Limb (tissue), 2 donors: ENCODE results near the gene TIFAB.

ENCODE experiments used
- DNase-seq, 2 donors: peaks; one replicate each; pipeline ENCODE4 v3.0.0-alpha.2; 2016; ENCODE audit errors: extremely low spot score in 2 of 2

Gene TIFAB

DNA sequence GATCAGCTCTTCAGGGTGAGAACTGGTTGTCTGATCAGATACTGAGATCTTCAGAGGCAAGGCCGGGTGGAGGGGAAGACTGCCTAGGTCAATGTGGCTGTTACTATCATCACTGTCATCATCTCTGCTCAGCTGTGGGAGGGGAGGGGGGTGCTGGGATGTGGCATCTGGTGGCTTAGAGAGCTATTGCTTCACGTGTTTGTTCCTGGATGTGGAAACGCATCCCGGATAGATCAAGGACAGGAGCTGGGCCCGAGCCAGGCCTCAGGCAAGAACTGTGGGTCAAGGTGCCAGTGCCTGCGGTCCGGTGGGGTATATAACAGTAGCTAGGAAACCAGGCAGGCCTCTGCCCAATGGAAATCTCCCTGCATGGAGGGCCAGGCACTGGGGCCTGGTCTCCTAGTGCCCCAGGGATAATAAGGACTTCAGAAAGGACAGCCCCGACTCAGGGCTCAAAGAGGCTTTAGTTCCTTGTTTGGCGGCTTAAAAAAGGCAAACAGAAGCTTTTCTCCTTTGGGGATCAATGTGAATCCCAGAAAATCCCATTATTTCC lies 30.3 kb upstream of the TIFAB start:
- no peak for DNase-seq

DNA sequence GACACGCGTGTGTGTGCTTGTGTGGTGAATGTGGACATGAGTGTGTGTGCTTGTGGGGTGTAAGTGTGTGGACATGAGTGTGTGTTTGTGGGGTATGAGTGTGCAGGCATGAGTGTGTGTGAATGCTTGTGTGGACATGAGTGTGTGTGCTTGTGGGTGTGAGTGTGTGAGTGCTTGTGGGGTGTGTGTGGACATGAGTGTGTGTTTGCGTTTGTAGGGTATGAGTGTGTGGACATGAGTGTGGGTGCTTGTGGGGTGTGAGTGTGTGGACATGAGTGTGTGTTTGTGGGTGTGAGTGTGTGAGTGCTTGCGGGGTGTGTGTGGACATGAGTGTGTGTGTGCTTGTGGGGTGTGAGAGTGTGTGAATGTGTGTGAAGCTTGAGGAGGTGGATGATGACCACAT lies 29.8 kb upstream of the TIFAB start:
- no peak for DNase-seq

DNA sequence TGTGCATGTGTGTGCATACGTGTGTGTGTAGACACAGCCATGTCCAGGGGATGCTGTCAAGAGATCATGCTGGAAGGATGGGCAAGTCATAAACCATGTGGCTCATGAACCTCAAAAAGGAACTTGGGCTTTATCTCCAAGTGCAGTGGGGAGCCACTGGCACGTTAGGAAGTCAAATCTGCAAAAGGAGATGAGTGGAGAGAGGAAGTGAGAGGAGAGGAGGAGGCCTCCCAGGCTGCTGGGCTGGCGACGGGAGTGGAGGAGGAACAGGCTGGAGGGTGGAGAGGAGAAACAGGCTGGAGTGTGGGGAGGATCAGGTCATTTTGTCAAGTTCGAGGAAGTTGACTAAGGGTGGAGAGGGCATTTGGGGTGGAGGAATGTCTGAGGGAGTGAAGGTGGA lies 29.2 kb upstream of the TIFAB start:
- no peak for DNase-seq

DNA sequence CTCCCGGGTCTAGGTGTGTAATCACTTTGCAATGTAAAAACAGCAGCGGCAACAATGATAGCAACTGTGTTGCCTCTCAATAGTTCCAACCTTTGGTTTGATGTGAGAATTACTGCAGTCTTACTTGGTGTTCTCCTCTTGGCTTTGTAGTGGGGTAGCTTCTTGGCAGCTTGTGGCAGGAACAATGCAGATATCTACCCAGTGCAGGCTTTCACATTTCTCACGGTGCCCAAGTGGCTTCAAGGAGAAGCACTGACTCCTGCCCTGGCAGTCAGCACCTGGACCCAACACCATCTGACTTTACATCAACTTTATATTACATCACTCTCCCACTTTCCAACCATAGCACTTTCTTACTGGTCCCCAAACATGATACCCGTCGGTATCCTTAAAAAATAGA lies 28.4 kb upstream of the TIFAB start:
- no peak for DNase-seq

DNA sequence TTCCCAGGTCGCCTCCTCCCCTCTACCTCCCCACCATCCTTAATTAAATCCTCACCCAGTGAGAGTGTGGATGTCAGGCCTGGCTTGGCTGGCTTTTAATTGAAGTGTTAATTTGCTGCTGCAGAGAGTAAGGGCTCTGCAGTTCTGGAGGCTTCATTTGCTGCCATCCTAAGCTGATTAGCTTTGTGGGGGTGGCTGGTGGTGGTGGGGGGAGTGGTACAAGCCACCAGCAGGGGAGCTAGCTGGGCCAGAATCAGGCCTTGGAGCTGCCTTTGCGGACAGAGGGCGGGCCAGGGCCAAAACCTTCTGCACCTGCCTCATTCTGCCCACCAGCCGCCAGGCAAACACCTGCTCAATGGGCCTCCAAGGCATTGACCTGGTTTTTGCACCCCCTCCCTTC lies 26.8 kb upstream of the TIFAB start:
- no peak for DNase-seq

DNA sequence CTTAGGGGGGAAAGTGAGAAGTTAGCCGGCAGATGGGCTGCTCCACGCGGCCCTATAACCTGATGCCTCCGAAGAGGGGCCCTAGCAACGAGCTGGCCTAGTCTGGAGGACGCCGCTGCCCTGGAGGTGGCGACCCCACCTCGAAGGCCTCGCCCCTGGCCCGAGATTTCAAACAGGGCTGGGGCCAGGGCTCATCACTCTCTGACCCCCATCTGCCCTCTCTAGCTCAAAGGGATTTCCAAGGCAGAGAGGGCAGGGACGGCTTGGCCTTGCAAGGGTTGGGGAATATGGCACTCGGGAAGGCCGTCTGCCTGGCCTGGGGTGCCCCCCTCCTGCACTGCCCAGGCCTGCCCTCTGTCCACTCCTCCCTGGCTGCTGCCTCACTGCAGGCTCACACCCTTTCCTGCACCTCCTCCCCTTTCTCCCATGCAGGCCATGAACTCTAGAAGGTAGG lies 25.5 kb upstream of the TIFAB start:
- peak in 1 of 2 donors; percentile 31 for DNase-seq

DNA sequence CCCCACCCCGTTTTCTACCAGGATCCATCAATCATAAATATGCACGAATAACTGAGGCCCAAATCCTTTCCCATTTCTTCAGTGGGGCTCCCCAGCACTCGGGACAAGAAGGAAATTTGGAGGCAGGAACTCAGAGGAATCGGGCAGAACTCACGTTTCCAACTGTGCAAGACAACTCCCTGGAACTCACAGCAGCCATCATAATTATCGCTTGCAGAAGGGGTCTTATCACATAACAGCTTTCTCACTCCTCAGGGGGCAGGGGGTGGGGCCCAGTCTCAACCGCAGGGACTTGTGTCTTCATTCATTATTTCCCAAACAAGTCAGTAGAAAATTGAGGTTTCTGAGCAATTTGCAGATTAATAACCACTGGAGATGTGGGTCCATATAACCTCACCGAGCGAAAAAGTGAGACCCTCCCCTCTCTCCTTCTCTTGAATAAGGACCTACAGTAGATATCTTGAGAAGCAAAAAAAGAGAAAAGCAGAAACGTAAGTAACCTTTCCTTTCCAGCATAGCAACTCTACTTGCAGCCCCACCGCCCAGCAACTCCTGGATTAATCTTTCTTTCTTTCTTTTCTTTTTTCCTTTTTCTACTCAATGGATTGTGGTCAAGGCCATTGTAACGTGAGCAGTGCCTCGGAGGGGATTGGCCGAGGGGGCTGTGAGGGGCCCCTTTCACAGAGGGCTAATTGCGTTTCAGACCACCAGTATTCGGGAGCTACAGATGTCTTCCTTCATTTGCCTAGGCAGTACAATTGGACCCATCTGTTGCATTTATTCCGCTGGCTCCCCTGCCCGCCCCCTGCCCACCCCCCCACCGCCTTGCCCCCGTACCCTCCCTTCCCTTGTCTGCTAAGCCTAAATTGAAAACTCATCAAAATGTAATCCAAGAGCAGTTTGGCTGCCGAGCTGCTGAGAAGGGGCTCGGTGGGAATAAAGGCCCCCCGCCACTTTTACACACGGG lies 24.7 kb upstream of the TIFAB start:
- DNase-seq: no peak

DNA sequence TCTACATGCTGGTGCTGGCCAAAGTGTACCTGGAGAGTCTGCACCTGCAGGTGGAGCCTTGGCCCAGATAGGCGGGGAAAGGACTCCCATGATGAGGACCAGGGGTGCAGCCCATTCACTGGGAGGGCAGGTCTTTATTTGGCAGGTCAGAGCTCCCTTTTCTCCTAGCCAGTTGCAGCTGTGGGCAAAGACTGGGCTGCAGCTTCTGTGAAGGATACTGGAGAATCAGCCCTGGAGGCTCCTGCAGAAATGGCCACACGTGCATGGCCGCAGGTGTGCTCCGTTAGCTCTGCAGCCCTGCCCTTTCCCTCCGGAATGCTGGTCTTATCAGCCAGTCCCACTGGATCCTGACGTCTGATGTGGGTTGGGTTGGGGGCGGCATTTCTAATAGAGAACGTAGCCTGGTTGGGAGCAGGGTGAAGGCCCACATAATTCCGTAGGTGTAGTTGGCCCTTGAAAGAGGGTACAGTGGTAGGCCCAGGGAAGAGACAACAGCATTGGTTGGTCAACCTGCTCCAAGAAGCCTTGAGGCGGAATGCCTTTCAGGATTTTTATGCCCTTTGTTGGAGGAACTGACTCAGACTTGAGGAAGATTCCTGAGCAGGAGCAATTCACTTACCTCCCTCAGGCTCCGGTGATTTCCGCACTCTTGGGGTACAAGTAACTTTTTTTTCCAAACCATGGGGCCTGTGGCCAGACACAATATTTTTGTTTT lies 22.0 kb upstream of the TIFAB start:
- DNase-seq: no peak

DNA sequence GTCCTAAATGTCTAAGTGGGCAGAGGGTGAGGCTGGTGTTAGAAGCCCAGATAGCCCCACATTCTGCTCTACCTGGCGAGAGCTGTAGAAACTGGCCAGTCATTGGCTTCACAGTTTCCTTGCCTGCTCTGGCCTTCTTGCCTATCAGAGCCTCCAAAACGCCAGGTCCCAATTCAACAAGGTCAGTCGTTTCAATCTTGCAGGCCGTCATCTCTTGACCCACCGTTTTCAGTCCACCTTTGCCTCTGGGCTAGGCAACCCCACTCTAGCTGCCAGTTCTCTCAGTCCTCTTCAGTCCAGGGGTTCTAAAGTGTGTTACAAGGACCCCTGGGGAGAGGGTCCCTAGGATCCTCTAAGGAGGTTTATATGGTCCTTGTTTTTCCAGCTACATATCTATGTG lies 20.0 kb upstream of the TIFAB start:
- no peak for DNase-seq

DNA sequence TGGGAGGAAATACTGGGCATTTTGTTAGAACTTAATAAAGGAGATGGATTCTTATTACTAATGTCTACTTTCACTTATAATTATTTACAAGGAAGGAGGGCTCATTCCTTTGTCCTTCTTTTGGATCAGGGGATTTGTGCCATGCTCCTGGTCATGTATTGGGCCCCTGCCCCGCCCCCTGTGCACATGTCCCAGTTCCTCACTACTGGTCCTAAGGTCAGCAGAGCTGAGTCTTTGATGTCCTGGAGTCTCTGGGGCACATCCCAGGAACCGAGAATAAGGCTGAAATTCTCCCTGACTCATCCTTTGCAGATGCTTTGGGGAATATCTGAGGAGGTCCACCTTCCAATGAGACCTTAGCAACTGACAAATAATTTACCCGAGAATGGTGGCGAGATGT lies 19.6 kb upstream of the TIFAB start:
- DNase-seq: no peak

DNA sequence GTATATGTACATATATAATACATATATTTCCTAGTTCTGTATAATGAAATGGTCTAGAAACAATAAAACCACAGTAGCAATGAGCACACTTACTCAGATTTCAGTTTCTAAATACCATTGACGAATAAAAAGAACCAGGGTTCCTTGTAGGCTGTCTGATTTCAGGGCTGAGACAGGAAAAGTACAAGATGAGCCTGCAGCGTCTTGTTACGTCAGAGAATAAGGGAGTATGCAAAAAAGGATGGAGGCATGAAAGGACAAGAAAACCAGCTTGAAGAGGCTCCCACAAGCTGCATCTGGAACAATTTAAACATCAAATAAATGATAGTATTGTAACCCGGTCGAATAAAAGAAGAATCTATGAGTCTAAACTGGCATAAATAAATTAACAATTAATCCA lies 17.8 kb upstream of the TIFAB start:
- DNase-seq: no peak

DNA sequence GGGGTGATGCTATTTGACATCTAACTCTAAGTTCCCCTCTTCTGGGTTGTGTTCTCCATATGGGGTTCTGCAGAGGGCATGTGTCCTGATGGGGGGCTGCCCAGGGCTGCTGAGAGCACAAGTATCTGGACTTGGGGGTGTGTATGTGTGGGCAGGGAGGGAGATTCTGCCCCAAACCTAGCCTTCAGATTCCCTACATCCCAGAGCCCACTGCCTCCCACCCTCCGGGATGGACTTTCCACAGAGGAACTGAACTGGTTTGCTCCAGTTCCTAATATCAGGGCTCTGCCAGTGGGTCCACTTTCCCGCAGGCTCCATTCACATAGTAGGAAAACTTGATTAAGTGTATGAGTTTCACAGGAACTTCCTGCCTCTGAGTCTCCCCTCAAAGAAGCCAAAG lies 16.4 kb upstream of the TIFAB start:
- no peak for DNase-seq

DNA sequence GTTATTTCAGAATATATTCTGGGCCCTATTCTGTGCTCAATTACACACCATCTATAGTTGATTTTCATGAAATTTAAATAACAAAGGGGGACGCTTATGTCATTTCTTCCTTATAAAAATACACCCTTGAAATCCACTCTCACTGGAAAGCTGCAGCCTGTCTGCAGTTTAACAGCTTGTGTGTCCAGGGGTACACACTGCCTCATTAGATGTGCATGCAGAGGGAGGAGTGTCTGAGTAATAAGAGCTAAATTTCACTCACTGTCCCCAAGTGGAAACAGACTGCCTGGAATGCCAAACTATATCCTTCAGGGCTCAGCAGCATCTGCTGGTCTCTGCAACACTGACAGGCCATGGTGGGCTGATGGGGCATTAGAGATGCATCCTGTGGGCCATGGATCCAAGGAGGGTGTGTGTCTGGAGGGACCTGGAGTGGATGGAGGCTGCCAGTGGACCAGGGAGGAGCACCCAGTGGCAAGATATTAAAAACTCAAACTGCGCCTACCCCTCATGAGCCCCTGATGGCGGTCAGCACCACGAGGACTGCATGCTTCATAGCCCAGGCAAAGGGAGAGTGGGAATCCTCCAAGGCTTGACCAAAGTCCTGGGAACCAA lies 15.8 kb upstream of the TIFAB start:
- no peak for DNase-seq

DNA sequence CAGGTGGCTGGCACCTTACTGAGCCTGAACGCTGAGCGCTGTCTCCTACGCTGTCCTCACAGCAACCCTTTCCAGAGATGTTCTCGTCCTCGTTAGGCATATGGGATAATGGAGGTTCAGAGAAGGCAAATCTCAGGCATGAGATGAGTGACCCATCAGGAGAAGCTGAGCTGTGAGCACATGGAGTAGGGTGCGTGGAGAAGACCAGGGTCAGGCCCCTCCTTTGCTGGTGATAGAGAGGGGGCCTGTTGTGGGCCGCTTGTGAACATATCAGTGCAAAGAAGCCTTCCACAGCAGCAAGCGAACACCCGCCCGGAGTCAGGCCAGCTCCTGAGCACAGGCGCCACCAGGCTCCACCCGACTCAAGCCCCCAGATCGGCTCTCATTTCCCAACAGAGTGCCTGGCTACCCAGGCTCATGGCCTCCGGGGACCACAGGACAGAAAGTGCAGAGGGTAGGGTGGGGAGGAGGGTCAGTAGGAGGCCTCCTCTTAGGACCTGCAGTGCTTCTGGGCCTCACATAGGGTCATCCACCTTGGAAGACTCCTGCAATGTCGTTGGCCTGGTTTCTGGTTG lies 15.0 kb upstream of the TIFAB start:
- no peak for DNase-seq

DNA sequence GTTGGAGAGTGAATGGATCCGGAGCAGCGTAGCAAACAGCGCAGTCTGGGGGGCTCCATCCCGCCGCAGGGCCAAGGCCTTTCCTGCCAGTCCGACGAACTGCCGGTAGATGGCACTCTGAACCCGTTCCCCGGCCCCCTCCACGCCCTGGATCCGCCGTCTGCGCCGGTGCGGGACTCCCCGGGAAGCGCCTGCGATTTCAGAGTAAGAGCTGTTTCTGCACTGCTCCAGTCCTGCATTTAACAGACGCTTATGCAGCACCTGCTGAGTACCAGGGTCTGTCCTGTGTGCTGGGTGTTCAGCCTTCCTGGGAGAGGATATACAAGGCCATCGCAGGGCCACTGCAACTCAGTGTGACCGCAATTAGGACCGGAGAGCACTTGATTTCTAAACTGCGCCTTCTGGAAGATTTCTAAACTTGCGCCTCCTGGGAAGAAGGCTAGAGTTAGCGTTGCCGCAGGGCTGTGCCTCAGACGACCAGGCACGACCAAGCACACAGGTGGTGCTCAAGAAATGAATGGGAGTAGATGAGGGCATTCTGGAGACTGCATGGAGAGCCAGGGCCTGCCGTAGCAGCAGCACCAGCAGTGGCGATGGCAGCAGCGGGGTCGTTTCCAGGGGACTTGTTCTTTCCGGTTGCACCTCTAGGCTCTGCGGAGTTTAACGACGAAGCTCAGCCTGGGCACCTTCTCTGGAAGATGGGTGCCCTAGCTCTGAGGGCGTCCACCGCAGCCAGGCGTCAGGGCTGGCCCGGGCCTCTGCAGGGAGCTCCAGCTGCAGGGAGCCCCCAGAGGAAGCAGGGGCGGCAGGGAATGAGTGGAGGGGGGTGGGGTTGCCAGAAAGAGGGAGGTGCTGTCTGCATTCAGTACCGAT lies 14.3 kb upstream of the TIFAB start:
- DNase-seq: peak; percentile 79 to 90

DNA sequence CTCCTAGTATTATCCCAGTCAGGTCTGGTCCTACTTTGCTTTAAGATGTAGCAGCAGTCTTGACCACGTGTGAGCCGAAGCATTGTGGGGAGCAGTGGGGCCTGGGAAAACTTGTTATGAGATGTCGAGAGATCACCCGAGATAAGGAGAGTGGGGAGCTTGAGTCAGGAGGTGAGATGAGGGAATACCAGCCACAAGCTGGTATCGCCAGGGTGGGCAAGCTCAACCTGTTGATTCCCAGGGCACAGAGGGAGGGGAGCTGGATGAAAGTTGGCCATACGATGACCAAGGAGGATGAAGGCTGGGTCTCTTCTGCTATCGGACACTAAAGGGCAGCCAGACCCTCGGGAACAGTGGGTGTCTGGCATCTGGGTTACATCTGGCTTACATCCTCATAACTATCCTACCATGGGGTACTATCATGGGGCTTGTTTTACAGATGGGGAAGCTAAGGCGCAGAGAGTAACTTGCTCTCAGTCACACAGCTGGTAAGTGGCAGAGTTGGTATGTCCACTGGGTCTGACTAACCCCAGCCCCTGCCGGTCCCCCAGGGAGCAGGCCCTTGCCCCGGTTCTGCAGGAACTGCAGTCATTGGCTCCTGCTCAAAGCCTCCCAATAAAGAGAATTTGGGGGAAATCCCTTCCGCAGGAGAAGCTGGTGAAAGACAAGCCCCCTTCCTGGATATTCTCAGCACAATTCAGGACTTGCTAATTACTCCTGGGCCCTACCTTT lies 13.4 kb upstream of the TIFAB start:
- no peak for DNase-seq

DNA sequence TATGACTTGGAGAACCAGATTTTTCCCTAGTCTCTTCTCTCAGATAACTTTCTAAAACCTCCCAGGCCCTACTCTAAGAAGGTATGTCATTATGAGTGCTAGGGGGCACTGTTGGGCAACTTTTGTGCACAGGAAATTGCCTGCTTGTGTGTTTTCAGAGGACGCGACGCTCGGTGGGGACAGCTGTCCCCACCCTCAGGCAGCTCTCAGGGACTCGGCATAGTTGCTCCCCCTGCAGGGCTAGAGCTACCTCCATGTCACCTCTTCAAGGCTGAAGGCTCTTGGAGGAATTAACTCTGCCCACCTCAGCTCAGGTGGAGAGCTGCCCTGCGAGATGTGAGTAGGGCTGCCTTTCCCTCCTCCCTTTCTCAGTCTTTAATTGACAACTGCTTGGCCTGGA lies 10.2 kb upstream of the TIFAB start:
- no peak for DNase-seq

DNA sequence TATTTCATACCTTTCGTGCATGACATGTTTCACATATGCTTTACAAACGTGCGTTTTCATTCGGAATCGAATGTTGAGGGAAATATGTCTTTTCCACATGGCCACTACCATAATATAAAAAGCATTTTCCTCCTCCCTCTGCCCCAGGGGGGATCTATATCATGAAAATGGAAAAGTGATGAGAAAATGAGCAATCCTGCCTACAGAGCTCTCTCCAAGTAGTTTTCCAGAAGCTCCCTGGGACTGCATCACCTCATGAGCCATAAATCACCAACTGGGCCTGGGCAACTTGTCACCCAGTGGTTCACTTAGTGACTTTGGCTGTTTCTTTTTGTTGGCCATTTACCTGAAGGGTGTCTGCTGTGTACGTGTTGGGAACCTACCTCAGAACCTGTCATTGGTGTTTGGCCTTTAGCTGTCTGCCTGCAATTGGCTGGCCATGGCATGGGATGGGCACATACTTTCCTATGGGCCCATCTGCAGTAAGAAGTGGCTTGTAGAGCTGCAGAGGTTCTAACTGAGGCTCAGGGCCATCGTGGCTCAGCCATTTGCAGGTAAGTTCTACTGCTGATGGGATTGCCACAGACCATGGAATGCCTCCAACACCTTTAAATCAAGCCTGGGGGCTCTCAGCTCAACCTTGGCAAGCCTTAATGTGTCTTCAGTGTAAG lies 9.5 kb upstream of the TIFAB start:
- DNase-seq: no peak

DNA sequence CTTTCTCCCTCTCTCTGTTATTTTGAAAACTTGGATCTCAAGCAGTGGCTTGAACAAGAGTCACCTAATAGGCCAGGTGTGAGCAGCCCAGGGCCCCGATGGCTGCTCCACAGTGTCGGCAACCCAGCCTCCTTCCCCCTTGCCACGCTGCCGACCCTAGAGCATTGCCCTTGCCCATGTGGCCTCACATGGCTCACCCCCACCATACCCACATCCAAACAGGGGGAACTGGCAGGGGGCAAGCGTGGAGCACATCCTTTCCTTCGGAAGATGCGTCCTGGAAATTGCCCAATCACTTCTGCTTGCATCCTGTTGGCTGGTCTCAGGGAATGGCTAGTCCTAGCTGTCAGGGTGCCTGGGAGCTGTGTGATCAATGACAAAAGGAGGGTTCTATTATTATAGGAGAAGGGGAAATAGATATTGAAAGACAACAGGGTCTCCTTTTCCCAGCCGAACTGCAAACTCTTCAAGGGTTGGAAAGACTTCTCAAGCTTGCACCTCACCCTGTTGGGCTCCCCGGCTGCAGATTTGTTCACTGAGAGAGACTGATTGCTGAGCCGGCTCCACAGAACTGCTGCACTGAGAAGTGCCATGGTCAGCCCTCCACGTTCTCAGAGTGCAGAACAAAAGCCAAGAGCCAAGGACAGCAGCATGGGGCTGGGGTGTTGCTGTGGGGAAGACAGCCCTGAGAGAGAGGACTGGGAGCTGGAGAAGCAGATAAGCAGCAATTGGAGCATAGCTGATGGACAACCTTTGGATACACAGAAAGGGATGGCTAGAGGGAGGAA lies 8.3 kb upstream of the TIFAB start:
- peak in 1 of 2 donors; percentile 28 for DNase-seq
